Loucy (cell line): ENCODE measurements around the gene SGMS2.

Experiments
- EZH2phosphoT487 ChIP-seq: fragments of 200-600 bp; IDR thresholded peaks from 2 replicates; pipeline ENCODE4 v1.6.1; 2018; ENCODE audit warnings: antibody characterized with exemption, mild to moderate bottlenecking, moderate library complexity, borderline replicate concordance
- TF ChIP-seq, protein P1 (sequence below): fragments of 200-600 bp; sonication (generic); conservative IDR thresholded peaks from 2 replicates; pipeline ENCODE4 v1.5.1; 2014; ENCODE audit warnings: mild to moderate bottlenecking, antibody characterized with exemption, low read length

DNA sequence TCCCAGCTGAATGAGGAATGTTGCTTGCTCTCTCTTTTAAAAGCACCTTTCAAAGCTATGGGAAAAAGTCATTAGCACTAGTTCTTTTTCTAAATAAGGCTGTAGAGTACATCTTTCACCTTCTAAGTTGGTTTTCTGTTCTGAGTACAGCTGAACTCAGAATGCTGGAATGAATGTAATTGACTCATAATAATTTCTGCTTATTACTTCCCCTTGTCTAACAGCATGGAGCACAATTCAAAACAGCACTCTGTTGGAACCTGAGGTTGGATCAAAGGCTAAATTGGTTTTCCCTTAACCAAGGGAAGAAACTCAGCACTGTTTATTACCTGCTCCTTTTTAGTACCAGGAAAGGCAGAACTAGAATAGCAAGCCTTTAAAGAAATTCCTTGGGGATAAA, 73.1 kb downstream of the SGMS2 start:
- TF ChIP-seq, protein P1, sequence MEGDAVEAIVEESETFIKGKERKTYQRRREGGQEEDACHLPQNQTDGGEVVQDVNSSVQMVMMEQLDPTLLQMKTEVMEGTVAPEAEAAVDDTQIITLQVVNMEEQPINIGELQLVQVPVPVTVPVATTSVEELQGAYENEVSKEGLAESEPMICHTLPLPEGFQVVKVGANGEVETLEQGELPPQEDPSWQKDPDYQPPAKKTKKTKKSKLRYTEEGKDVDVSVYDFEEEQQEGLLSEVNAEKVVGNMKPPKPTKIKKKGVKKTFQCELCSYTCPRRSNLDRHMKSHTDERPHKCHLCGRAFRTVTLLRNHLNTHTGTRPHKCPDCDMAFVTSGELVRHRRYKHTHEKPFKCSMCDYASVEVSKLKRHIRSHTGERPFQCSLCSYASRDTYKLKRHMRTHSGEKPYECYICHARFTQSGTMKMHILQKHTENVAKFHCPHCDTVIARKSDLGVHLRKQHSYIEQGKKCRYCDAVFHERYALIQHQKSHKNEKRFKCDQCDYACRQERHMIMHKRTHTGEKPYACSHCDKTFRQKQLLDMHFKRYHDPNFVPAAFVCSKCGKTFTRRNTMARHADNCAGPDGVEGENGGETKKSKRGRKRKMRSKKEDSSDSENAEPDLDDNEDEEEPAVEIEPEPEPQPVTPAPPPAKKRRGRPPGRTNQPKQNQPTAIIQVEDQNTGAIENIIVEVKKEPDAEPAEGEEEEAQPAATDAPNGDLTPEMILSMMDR: no peak
- TF ChIP-seq EZH2phosphoT487: no peak
